AG04450 (cell line): ENCODE measurements around the gene IKZF3. TPM values are rescaled to one million over a fixed set of nuclear protein-coding genes. Genes with fewer than 3 reads are reported as not detected.

ENCODE experiments used
- CTCF ChIA-PET: fragments of 300-600, 350-600 bp; formaldehyde crosslinking; extraction: SDS; loops from one replicate; lab custom pipeline; 2022; ENCODE audit warnings: antibody characterized with exemption, inconsistent platforms; lab: Charles Lee
- POLR2A ChIA-PET: fragments of 350-600 bp; formaldehyde crosslinking; extraction: SDS; loops from one replicate; lab custom pipeline; 2021; ENCODE audit warnings: antibody characterized with exemption, inconsistent platforms; lab: Yijun Ruan, JAX
- DNase-seq: peaks from one replicate; pipeline ENCODE4 v3.0.0-alpha.2; 2011; ENCODE audit warnings: low read depth, low spot score
- H3K27ac ChIP-seq: one replicate; pipeline ENCODE4 v1.5.1; 2012; ENCODE audit warnings: low read depth, low read length, control low read depth
- H3K27me3 ChIP-seq: one replicate; pipeline ENCODE4 v1.6.0; 2012; ENCODE audit warnings: low read length; ENCODE audit not compliant: control insufficient read depth, insufficient read depth
- H3K4me3 ChIP-seq: 2 replicates; pipeline ENCODE4 v1.5.1; 2011; ENCODE audit warnings: mild to moderate bottlenecking, low read depth, low read length, control low read depth
- H3K9me3 ChIP-seq: 2 replicates; pipeline ENCODE4 v1.5.1; 2012; ENCODE audit warnings: low read length; ENCODE audit not compliant: control insufficient read depth, insufficient read depth
- CTCF ChIP-seq: IDR thresholded peaks from 2 replicates; pipeline ENCODE4 v1.5.1; 2011; ENCODE audit warnings: low read depth, low read length, control low read depth, inconsistent platforms
- polyA plus RNA-seq: library from polyadenylated mRNA; depleted of rRNA; stranded (reverse); fragments of >200 nt; gene quantifications from 2 replicates; pipeline ENCODE4 v1.2.3, GENCODE V29; 2011

IKZF3 gene
- polyA plus RNA-seq, 1 experiment, result not detected

GRCh38 chr17:39763051-39763820 is 100.9 kb downstream of the IKZF3 start:
- no peak overlapping the region for H3K27ac ChIP-seq
- TF ChIP-seq CTCF, result no peak
- no peak for DNase-seq
- H3K4me3 ChIP-seq, result no peak overlapping the region
- peaks cover 6% of the 10 kb centered on the region for H3K9me3 ChIP-seq
- CTCF ChIA-PET, result interaction anchor here (1.3 kb wide), 1 partner anchor 140 kb away, joined by 4 read pairs; no protein-coding TSS in a partner anchor
- peaks cover 19% of the 10 kb centered on the region for H3K27me3 ChIP-seq
- POLR2A ChIA-PET, result interaction anchor here (1.2 kb wide), 1 partner anchor 8 kb away, joined by 4 read pairs; no protein-coding TSS in a partner anchor

GRCh38 chr17:39761861-39762496 is 102.1 kb downstream of the IKZF3 start:
- H3K4me3 ChIP-seq, result no peak overlapping the region

GRCh38 chr17:39759204-39759603 is 104.9 kb downstream of the IKZF3 start:
- DNase-seq, result no peak
- TF ChIP-seq CTCF, result no peak
- peaks cover 16% of the 10 kb centered on the region for H3K27me3 ChIP-seq
- H3K4me3 ChIP-seq, result no peak overlapping the region
- no peak overlapping the region for H3K27ac ChIP-seq
- CTCF ChIA-PET, result interaction anchor here (1.5 kb wide), 1 partner anchor 138 kb away, joined by 7 read pairs; no protein-coding TSS in a partner anchor
- H3K9me3 ChIP-seq, result no peaks in the 10 kb centered on the region
- POLR2A ChIA-PET, result no interaction called here

More at GRCh38 chr17:39761861-39762496, 102.1 kb downstream of the IKZF3 start:
- ChIA-PET POLR2A (no interaction called here), CTCF (no interaction called here)
- Histone ChIP-seq H3K27me3 (peaks cover 22% of the 10 kb centered on the region), H3K9me3 (peaks cover 6% of the 10 kb centered on the region), H3K27ac (no peak overlapping the region)
- DNase-seq, result no peak
- TF ChIP-seq CTCF, result no peak

GRCh38 chr17:39757931-39758873 is 105.9 kb downstream of the IKZF3 start:
- POLR2A ChIA-PET, result no interaction called here
- no peak for TF ChIP-seq CTCF

More at GRCh38 chr17:39757931-39758873, 105.9 kb downstream of the IKZF3 start:
- CTCF ChIA-PET, result no interaction called here
- Histone ChIP-seq H3K9me3 (no peaks in the 10 kb centered on the region), H3K27ac (no peak overlapping the region), H3K4me3 (no peak overlapping the region), H3K27me3 (peaks cover 16% of the 10 kb centered on the region)
- DNase-seq, result no peak
